Right lobe of liver (tissue), 6 donors: ENCODE results near the gene TMSB4X. TPM values are rescaled to one million over a fixed set of nuclear protein-coding genes. Genes with fewer than 3 reads are reported as not detected.

Source experiments
- ATAC-seq, 4 donors: fragments of 200-7000 bp; cut with Tn5 transposase; one replicate each; pipeline ENCODE4 v1.9.1; 2020; ENCODE audit warnings: mild to moderate bottlenecking in 4 of 4, moderate library complexity in 4 of 4
- DNase-seq, 3 donors: peaks; one replicate each; pipeline ENCODE4 v3.0.0-alpha.2; 2020
- H3K27ac ChIP-seq, 3 donors: fragments of 200-600 bp; one replicate each; pipeline ENCODE4 v1.8.0; 2022
- H3K27me3 ChIP-seq, 2 donors: fragments of 200-600 bp; one replicate each; pipeline ENCODE4 v1.8.0; 2022
- H3K36me3 ChIP-seq, 4 donors: fragments of 200-600 bp; sonication (generic) in 1 of 4; one replicate each; pipeline versions ENCODE4 v1.5.1 to v1.8.0; 2017 to 2022; ENCODE audit warnings: control low read depth in 1 of 4
- H3K4me1 ChIP-seq, 4 donors: fragments of 200-600 bp; sonication (generic) in 1 of 4; one replicate each; pipeline versions ENCODE4 v1.5.1 to v1.8.0; 2017 to 2022; ENCODE audit warnings: control low read depth in 1 of 4
- H3K4me3 ChIP-seq, 3 donors: fragments of 200-600 bp; one replicate each; pipeline ENCODE4 v1.8.0; 2022
- H3K9me3 ChIP-seq, 4 donors: fragments of 200-600 bp; sonication (generic) in 1 of 4; one replicate each; pipeline versions ENCODE4 v1.5.1 to v1.8.0; 2017 to 2022; ENCODE audit warnings: control low read depth in 1 of 4
- POLR2A ChIP-seq: fragments of 450-650 bp; IDR thresholded peaks from one replicate; pipeline ENCODE4 v1.6.1; 2017; ENCODE audit warnings: antibody characterized with exemption, mild to moderate bottlenecking
- WGBS: methylation state at CpG from one replicate; pipeline ENCODE4 v1.1.6; 2018; ENCODE audit warnings: low coverage, low lambda C conversion rate; ENCODE audit not compliant: insufficient coverage; ENCODE audit errors: missing lambda C conversion rate; 5-methylcytosine and 5-hydroxymethylcytosine counted together
- intact Hi-C, 2 donors: fragments of 100-400 bp; cut with DNase I; formaldehyde crosslinking; loops; one replicate each; pipeline versions ENCODE4 v1.11.2 to v1.14.1; 2022
- total RNA-seq, 6 experiments: library from RNA; depleted of rRNA in 2 of 6; stranded (reverse); fragments of >200 nt in 2 of 6; fragmentation: NEBNext Ultra II Directional in 3 of 6; extraction: Animal tissue kit (Norgen Biotek cat#: 25700) in 3 of 6; gene quantifications; one replicate each; pipeline versions ENCODE4 v1.1.0 to v1.2.4, GENCODE V29; 2016 to 2023
- TF ChIP-seq, protein P1 (sequence below), 4 donors: fragments of 200-600 bp in 3 of 4; fragments of 450-650 bp in 1 of 4; IDR thresholded peaks; one replicate each; pipeline versions ENCODE4 v1.5.1 to v1.8.0; 2016 to 2022; ENCODE audit warnings: antibody characterized with exemption in 4 of 4, mild to moderate bottlenecking in 2 of 4
- donor health status: DM: no; HTN: yes; CAD: no.
- donor health status: DM: no; HTN: no; CAD: no.
- donor health status: DM: no; HTN: no; CAD: no.
- donor health status: DM: no; HTN: yes; CAD: no.
- donor health status: DM: no; HTN: yes; CAD: no.

The TMSB4X gene
- total RNA-seq, 6 experiments from 2014 or later = 348 to 1,121 (median 708) TPM

DNA sequence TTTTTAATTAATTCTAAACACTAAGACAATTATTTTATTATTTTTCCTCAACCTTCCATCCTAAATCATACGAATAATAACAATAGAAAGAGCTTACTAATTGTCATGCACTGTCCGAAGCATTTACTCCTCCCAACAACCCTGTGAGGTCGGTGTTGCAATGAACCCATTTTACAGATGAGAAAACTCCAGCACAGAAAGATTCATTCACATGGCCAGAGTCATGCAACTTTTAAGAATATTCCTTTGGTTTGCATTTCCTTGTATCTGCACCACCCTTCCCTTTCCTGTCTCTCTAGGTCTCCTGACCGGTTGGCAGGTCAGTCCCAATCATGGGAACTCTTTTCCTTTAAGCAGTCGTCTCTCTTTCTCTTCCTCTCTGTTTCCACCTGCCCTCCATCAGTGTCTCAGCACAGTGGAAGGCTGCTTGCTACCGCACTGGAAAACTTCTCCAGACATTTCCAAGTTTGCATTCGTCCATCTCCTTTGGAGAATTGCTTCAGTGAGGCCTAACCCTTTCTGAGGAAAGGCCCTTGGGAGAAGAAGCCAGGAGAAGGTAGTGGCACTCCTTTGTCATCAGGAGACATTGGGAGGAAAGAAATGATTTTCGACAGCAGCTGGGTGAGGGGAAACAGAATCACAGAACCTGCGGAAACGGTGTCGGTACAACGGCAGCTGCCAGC, 1.9 kb upstream of the TMSB4X start:
- TF ChIP-seq, protein P1, sequence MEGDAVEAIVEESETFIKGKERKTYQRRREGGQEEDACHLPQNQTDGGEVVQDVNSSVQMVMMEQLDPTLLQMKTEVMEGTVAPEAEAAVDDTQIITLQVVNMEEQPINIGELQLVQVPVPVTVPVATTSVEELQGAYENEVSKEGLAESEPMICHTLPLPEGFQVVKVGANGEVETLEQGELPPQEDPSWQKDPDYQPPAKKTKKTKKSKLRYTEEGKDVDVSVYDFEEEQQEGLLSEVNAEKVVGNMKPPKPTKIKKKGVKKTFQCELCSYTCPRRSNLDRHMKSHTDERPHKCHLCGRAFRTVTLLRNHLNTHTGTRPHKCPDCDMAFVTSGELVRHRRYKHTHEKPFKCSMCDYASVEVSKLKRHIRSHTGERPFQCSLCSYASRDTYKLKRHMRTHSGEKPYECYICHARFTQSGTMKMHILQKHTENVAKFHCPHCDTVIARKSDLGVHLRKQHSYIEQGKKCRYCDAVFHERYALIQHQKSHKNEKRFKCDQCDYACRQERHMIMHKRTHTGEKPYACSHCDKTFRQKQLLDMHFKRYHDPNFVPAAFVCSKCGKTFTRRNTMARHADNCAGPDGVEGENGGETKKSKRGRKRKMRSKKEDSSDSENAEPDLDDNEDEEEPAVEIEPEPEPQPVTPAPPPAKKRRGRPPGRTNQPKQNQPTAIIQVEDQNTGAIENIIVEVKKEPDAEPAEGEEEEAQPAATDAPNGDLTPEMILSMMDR (IDR thresholded peaks at IDR 0.05) = no peak
- no peak for TF ChIP-seq POLR2A
- DNase-seq (no peak), ATAC-seq (no peak)
- no peak overlapping the region for H3K4me3 ChIP-seq
- intact Hi-C loops = no loop called here
- H3K36me3 ChIP-seq = no peaks in the 10 kb centered on the region
- H3K27me3 ChIP-seq = peaks cover 0 to 3% of the 10 kb centered on the region in 2 donors
- H3K27ac ChIP-seq = peak overlapping the region in 2 of 3 donors; percentile 80 to 91
- H3K9me3 ChIP-seq = no peaks in the 10 kb centered on the region
- WGBS = 60% methylated on average over 12 of the region's 12 CpGs
- peaks cover 0 to 7% (median 0%) of the 10 kb centered on the region in 4 donors for H3K4me1 ChIP-seq

DNA sequence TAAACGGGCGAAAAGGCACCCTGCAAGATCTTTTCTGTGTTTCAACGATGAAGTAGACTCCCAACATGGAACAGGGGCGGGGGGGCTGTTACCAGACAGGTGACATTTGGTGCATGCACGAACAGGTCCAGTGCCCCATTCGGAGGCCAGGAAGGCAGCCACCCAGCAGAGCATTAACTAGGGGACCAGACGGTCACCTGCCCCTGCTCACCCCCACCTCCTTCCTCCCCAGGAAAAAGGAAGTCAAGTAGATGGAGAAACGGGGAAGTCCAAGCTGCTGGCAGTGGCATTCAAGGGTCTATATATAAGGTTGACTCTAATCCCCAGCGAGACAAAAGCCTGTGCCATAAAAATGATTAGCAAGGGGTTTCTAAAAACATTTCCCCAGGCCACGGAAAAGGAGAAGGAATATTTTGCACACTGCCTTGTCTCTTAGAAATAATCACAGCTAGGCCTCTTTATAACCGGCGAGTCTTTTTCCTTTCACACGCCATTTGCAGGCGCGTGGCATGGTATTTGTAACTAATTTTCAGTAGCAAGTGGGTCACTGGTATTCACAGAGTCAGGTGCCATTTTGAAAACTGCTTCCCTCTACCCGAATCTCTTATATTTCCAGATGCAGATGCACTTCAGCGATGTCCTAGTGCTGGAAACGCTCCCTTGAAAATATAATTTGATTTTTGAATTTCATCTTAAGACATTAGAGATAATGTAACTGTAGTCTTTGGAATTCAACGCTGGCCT, 1.2 kb upstream of the TMSB4X start:
- H3K36me3 ChIP-seq = no peaks in the 10 kb centered on the region
- DNase-seq (peak in 1 of 3 donors; percentile 63), ATAC-seq (no peak)
- peaks cover 0 to 7% (median 0%) of the 10 kb centered on the region in 4 donors for H3K4me1 ChIP-seq
- peak overlapping the region in 2 of 3 donors; percentile 73 to 74 for H3K4me3 ChIP-seq
- intact Hi-C loops = no loop called here
- no peaks in the 10 kb centered on the region for H3K9me3 ChIP-seq
- no peak for TF ChIP-seq POLR2A
- TF ChIP-seq, protein P1 (IDR thresholded peaks at IDR 0.05) = no peak
- 57% methylated on average over 18 of the region's 19 CpGs for WGBS
- H3K27me3 ChIP-seq = peaks cover 0 to 3% of the 10 kb centered on the region in 2 donors
- peak overlapping the region; percentile 3 to 91 (median 80) for H3K27ac ChIP-seq

DNA sequence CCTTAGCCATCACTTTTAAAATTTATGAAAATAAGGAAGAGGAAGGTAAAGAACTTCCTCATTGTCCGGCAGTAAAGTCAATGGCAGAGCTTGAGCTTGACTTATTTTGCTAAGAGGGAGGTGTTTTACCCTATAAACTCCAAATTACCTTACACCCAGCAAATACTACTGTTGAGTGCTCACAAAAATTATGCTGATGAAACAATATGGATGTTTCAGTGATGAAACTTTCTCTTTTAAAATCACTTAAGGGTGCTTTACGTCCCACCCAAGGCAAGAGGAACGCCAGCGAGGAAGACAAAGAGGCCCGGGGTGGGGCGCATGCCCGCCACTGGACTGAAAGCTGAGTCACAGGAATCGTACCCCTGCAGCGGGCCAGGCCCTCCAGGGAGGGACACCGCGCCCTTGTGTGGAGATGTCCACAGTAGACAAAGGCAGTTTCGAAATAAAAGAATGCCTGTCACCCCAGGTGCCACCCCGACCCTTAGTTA, 560 bp upstream of the TMSB4X start:
- Histone ChIP-seq H3K9me3 (no peaks in the 10 kb centered on the region), H3K27ac (peak overlapping the region; percentile 80 to 91 (median 90)), H3K27me3 (peaks cover 0 to 3% of the 10 kb centered on the region in 2 donors), H3K36me3 (no peaks in the 10 kb centered on the region), H3K4me1 (peaks cover 0 to 7% (median 0%) of the 10 kb centered on the region in 4 donors), H3K4me3 (peak overlapping the region; percentile 70 to 74 (median 73))
- ATAC-seq (peak in 3 of 4 donors; percentile 11 to 34 (median 11)), DNase-seq (peak; percentile 53 to 66 (median 53))
- WGBS = 37% methylated on average over 8 of the region's 13 CpGs
- intact Hi-C loops = no loop called here
- TF ChIP-seq, protein P1 (IDR thresholded peaks at IDR 0.05) = no peak
- no peak for TF ChIP-seq POLR2A

DNA sequence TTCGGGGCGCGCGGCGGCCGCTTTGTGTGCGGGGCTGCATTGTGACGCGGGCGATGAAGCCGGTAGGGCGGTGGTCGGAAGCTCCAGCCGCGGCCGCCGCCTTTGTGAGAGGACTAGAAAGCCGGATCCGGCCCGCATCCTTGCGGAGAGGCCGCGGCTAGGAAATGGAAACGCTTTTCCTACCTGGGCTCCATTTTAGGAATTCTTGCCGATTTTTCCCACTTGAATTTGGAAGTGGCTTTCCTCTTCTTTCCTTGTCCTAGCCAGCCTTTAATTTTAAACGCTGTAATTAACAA, 708 bp downstream of the TMSB4X start:
- Histone ChIP-seq H3K4me1 (peaks cover 0 to 7% (median 0%) of the 10 kb centered on the region in 4 donors), H3K9me3 (no peaks in the 10 kb centered on the region), H3K27me3 (peaks cover 0 to 3% of the 10 kb centered on the region in 2 donors), H3K27ac (peak overlapping the region; percentile 80 to 91 (median 90)), H3K4me3 (peak overlapping the region; percentile 70 to 74 (median 73)), H3K36me3 (no peaks in the 10 kb centered on the region)
- intact Hi-C loops = no loop called here
- peak in 1 of 4 donors; percentile 3 for ATAC-seq
- TF ChIP-seq POLR2A = no peak
- TF ChIP-seq, protein P1 (IDR thresholded peaks at IDR 0.05) = no peak
- under 1% methylated on average over 8 of the region's 26 CpGs for WGBS
- peak in 1 of 3 donors; percentile 47 for DNase-seq
